T-helper 9 cell (primary cell): ENCODE data around the gene LSAMP.

Source experiments
- DNase-seq: peaks from one replicate; pipeline ENCODE4 v3.0.0-alpha.2; 2020
- total RNA-seq, 2 donors: gene quantifications; one replicate each; lab custom pipeline; 2026; lab: John Stamatoyannopoulos, UW

The LSAMP gene
- total RNA-seq, result 0 to 0.24 reads per million in 2 donors

DNA sequence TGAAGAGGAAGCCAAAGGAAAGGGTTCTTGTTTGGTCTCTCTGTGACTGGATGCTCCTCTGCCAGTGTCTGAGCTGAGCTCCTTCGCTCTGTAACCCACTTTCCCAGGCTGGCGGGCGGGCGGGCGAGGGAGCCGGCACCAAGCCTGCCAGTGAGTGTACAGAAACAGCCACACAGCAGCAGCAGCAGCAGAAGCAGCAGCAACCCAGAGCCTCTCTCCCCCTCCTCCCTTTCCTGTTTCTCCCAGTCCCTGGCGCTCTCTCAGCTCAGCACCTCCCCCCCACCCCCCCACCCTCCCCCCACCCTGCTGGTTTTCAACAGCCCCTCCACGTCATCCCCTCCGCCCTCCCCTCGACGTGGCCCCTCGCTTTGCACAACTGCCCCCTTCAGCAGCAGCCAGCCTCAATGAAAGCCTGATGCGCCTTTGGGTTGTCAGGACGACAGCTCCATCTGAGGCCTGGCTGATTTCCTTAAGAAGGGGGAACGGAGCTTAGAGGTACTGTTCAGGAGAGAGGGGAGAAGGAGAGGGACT, at the start of gene LSAMP:
Gene LSAMP, minus strand, starts transcription at position 177 of the 531 bp plus-strand sequence.
- no peak for DNase-seq

DNA sequence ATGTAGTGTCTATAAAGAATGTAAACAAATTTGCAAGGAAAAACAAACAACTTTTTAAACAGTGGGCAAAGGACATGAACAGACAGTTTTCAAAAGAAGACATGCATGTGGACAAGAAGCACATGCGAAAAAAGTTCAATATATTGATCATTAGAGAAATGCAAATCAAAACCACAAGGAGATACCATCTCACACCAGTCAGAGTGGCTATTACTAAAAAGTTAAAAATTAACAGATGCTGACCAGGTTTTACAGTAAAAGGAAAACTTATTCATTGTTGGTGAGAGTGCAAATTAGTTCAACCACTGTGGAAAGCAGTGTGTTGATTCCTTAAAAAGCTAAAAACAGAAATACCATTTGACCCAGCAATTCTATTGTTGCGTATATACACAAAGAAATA, 47.1 kb upstream of the LSAMP start:
- DNase-seq, result no peak

DNA sequence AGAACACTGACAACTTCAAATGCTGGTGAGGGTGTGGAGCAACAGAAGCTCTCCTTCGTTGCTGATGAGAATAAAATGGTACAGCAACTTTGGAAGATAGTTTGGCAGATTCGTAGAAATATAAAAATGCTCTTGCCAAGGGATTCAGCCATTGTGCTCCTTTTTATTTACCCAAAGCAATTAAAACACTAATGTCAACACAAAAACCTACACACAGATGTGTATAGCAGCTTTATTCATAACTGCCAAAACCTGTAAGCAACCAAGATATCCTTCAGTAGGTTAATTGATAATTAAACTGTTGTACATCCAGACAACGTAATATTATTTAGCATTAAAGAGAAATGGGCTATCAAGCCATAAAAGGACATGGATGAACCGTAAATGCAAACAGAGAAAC, 37.8 kb upstream of the LSAMP start:
- no peak for DNase-seq

DNA sequence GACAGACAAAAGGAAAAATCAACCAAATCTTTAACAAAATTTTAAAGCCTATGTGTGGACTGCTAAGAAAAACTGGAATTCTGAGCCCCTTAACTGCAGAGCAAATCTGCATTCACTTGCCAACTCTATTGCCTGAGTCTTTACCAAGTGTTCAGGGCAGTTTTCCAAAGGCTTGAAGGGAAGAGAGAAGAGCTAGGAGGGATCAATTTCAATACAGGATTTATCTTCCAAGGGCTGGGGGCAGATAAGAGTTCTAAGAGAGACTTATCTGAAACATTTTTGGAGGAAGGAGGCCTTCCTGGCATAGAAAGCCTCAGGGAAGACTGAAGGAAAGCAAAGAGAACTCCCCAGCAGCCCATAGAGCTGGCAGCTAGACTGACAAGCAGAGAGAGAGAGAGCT, 31.4 kb upstream of the LSAMP start:
- DNase-seq, result no peak

DNA sequence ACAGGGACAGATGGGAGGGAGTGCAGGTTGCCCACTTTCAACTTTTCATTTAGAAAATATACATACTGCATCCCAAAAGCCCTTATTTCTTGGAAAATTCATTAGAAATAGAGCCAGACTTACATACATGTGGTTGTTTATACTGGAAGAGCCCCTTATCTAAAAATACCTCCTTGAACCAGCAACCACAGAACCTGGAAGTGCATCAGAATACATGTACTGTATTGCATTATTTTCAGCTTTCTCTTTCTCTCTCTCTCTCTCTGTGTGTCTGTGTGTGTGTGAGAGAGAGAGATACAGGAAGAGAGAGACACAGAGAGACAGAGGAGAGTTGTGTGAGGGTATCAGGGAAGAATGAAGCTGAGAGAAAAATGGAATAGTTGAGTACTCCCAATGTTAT, 29.5 kb upstream of the LSAMP start:
- DNase-seq, result no peak

DNA sequence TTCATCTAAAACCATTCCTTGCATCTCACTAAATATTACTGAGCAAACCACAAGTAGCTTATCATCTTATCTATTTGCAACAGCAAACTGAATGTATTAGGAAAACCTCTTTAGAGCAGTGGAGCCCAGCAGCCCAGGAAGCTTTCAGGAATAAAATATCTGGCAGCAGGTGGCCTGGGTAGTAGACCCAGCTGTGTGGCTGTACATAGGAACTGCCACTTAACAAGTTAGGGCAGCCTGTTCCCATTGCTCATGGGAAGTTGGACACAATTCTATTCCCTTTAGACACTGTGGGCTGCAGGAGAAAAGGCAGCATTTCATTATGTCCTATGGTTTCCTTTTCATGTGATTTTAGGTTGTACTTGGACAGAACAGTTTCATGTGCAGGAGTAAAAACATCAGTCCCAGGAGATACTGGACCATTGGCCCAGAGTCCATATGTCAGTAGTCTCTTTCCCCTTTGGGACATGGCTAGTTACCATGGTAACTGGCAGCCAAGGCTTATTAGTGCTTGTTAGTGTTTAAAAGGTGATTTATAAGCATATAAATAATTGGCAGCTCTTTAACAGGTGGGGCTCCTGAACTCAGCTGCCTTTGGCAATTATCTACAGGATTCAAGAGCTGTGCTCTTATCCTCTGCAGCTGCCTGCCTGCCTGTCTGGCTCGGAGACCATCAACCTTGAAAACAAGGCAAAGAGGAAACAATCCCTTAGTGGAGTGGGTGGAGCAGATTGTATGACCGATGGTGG, 28.9 kb upstream of the LSAMP start:
- DNase-seq, result no peak

DNA sequence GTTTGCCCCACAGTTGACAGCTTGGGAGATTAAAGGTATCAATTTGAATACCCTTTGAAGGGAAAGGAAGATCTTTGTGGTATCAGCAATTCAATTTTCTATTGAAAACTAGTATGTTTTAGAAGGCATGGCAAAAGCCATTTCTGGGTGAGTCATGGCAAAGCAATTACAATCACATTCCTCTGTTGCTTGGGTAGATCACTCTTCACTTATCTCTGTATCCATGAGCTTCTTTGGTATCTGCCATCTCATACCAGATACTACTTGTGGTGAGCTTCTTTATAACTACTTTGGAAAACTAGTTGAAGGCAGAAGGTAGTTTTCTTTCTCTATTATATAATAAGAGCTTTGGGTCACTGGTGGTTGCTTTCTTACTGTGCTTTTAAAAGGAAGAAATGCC, 28.3 kb upstream of the LSAMP start:
- DNase-seq, result no peak

DNA sequence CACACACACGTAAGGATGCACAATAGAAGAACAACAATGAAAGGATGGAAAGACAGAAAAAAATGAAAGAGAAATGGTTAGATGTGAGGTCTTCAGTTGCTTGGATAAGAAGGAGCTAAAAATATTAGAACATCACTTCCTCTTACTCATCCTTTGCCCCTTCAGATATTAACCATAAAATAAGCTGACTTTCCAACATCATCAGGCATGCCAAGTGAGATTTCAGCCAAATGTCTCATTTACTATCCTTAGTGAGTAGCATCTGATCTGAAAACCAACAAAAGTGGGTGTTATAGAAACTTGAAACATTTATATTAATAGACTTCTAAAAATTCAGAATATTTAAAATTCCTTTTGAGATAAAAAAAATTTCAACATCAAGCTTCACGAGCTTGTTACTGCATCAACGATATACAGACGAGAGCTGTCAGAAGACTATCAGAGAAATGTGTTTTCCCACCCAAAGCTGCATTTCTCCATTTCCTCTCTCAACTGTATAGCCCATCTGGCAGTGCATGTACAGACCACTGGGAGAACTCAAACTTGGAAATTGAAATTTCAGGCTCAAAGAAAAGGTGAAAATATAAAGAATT, 25.4 kb upstream of the LSAMP start:
- DNase-seq, result no peak

DNA sequence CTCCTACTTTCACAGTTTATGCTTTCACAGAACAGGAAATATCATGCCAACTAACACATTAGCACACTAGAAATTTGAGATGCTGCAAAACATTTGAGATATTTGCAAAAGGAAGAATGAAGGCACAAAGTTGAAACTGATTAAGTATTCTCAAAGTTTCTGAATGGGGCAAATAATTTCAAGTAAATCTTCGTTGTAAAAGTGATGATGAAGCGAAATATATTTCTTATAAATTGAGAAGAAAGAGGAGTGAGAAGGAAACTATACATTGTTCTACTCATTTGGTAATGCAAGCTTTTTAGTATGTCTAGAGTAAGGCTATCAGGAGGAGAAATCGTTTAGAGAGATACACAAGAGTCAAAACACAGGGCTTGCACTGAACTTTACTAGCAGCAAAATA, 24.3 kb upstream of the LSAMP start:
- no peak for DNase-seq

DNA sequence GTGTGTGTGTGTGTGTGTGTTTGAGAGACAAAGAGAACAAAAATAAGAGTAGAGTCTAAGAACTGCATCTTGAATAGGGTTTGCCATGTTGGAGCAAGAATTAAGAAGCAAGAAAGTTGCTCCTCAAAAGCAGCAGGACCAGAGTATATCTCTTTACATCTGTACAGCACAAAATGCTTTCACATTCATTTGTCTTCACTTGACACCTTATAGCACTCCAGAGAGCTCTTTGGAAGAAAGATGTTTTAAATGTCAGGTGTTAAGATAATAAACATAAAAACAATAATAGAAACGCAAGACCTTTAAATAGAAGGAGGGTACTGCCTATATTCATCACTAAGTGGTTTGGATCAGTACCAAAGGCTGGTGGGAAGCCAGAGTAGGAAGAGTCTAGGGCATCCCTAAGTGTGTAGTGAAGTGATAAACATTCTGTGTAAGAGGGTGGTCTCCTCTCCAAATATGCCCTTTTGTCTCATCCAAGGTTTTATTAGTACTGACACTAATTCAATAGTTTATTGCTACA, 19.1 kb upstream of the LSAMP start:
- DNase-seq, result no peak

DNA sequence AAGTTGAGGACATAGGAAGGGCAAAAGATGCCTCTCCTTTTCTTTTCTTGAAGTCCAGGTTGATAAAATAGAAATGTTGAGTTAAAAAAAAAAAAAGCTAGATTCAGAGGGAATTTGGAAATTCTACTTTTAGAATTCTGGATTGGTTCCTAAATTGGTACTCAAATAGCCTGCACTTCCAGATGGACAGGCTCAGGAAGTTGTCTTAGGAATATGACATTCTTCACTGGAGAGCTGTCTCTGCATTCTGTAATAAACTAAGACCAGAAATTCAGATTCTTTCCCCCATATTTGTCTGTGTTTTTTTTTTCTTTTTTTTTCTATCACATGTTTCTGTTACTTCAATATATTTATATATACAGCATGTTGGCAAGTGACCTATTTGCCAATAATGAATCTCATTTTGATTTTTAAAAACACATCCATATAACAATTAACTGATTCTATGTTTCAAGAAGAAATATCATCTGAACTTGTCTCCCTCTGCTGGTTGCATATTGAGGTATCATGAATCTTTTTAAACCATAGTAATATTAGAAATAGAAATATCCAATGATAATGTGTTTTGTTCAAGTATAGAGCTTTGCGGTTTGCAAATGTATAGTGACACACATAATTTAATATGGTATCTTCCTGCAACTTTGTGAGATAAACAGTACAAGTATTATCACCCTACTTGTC, 8.5 kb upstream of the LSAMP start:
- DNase-seq, result no peak

DNA sequence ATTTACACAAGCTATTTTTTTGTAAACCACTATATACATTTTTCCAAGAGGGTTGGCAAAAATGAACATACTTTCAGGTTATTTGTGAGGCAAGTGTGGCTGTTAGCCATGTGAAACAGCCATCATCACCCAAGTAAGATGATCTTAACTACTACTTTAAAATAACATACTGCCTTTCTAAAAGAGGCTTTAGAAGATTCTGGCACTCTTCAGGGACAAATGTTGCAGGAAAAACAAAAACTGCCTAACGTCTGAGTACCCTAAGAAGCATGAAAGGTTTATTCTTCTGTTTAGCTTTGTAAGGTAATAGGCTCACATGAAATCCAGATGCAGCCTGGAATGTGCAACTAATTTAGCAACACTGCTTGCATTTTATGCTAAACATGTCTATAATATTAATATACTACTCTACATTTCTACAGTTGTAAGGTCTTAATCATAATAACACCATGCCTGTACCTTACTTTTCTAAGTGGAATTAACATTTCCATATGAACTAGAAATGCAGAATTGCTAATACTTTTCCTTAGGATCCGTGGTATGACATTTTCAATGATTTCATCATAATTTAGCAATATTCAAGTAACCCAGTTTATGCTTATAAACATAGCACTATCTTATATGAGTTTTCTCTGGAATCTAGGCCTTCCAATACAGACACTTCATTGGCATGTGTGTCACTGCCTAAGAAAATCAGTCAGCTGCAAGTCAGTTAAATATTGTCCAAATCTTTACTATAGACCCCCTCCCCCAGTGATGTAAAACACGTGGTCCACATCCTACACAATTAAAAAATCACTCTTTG, 4.5 kb upstream of the LSAMP start:
- DNase-seq, result no peak

DNA sequence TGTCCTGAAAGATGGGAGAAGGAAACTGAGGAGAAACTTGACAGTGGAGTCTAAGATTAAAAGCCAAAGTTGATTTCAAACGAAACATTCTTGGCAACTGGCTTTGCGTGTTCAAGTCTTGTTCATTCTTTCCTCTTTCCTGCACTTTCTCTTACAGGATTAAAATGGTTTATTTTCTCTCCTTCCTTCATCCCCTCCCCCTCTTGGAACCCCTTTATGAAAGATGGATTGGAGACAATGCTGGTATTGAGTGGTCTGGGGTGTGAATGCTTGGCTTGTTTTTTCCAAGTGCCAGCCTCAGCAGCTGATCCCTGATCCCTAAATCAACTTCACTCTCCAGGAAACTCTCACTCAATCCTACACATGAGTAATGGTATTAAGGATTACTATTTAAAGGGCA, 703 bp upstream of the LSAMP start:
- DNase-seq, result no peak

DNA sequence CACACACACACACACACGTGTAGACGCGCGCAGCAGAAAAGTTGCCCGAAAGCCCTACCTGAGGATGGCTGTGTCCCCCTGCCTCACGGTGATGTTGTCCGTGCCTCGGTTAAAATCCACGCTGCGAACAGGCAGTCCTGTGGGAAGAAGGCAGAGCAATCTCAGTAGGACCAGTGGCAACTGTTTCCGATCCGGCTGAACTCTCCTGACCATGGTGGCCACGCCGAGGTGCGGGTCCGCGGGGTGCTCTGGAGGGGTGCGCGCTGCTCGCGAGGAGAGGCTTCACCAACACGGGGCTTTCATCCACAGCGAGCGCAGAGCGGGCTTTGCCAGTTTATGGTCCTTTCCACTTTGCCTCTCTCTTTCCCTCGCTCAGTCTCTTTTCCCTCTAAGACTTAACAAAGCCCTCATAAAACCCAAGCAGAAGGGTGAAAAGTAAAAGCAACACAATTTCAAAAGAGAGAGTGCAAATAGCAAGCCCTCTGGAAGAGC, 422 bp downstream of the LSAMP start:
- DNase-seq, result no peak

DNA sequence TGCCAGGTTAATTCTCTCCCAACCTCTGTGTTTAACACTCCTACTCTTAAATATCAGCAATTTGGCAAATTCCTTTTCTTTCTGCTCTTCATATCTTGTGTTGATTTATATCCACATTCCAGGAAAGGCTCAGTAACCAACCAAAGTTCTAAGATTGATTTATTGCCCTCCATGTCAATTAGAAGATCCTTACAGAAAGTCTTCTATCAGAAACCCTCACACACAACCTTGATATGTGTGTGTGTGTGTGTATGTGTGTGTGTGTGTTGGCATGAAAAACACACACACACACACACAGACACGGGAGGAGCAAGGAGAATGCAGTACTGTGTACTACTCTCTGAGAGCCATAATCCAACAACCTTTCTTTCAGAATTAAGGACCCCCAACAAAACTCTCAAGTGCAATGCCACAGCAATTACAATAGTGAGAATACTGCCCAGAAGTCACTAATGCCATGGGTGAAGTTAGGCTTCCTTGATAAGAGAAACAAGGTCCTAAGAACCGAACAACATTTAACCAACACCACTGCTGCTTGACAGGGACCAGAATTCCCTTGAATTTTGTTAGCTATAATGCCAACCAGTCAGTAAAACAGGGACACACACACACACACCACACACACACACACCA, 1.1 kb downstream of the LSAMP start:
- DNase-seq, result no peak

DNA sequence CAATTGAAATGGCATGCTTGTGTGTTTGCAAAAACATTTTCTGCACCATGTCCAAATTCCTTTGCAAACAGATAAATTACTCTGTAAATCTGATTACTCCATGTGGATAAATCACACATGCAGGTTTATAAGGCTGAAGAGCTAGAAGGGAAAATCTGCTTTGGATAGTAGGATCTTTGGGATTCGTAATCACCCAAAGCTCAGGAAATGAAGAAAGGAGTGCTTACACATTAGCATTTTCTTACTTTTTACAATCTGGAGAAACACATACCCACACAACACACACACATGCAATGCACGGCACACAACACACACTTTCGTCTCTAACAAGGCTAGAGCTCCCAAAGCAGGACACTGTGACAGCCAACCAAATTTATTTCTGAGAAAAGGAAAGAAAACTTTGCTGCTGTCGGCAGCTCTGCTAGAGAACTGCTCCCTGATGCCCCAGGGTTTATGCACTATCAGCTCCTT, 2.1 kb downstream of the LSAMP start:
- no peak for DNase-seq

DNA sequence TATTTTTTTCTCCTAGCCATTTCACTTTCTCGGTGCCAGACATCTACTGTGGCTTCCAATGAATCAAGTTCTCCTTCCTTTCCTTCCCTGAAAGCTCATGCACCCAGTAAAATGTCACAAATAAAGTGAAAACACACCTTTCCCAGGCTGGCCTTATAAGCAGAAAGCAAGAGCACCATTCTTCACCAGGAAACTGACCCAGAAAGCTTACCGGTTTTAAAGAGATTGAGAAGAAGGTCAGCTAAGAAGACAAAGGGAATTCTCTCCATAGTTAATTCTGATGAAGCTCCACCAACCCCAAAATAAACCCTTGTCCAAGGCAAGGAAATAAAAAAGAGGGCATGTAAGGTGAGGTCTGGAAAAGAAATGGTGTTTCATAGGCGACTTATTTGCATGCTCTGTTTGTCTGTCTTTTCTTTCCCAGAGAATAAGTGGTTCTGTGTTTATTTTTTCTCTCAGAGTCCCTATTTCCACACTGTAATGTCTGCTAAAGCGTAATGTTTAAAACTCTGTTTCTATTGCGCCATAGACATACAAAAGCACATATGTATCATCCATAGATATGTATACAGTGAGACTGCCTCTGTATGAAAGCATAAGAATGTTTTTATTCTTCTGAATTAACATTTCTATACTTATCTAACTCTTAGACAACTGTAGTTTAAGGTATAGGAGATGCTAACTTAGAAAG, 2.8 kb downstream of the LSAMP start:
- DNase-seq, result no peak

DNA sequence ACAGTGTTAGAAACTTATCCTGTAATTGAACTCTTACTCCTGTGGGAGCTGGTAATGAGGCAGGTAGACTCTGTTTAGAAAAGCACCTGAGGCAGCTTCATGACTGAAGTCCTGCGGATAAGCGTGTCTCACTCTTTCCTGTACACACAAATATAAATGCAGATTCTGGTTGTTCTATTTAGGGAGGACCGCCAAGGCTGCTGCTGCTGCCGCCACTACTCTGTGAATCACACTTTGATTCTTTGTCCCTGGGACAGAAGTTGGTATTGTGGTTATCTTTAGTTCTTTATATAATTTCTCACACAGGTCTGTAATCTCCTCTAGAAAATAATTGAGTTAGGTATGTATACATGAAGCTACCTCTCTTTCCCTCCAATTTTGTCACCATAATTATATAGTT, 3.6 kb downstream of the LSAMP start:
- no peak for DNase-seq

DNA sequence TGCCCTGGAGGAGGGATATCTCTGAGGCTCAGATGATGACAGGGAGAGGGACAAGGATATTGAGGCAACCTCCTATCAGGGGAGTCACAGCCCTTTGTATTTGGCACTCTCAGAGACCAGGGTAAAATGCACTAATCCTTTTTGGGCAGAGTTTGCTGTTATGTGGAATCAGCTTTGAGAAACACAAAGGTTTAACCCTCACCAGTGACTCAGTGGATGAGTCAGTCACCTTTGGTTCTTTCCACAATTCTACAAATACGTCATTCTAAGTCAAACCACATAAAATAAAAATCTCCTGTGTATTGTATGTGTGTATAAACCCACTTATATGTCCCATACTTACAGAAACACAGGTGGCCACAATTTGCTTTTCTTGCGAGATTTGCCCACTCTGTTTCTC, 5.1 kb downstream of the LSAMP start:
- DNase-seq, result no peak

DNA sequence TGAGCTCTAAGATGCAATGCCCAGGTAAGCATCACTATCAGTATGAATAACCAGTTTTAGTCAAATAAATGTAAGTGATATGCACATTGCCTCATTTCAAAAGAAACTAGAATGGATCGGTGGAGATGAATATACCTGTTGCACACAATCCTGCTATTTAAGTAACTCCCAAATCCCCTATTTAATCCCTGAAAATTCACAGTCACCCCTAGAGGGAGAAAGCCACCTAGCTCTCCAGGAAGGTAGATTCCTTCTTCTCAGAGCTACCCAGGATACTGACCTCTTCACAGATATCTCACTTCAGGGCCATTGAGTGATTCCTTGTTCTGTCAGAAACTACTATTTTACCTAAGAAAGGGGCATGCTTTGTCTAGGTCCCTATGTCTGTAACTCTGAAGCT, 11.7 kb downstream of the LSAMP start:
- DNase-seq, result no peak

DNA sequence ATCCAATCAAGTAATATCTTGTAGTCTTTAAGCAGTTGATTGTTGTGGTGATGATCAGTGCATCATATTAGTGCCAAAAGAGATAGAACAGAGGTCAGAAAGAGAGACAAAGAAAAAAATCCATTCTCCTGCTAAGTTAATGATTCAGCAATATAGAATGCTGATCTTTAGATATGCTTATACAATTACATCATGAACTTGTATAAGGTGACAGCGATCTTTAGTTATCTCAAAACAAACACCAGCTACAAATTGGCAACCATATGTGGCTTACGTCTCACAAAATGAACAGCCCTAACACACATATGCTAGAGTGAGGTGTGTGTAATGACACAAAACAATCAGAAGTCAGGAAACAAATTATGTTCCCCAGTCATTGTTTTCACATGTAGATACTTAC, 12.5 kb downstream of the LSAMP start:
- no peak for DNase-seq
